SIG-M5 treated with dmso at 0.1 percent for 504 hours (cell line): ENCODE data around the gene AHNAK2.

ENCODE experiments used
- DNase-seq: peaks from one replicate; lab custom pipeline; 2025; ENCODE audit not compliant: unreplicated experiment; lab: John Stamatoyannopoulos, UW

The AHNAK2 gene

GRCh38 chr14:105012171-105012985 lies 34.2 kb upstream of the AHNAK2 start:
- no peak for DNase-seq

DNA sequence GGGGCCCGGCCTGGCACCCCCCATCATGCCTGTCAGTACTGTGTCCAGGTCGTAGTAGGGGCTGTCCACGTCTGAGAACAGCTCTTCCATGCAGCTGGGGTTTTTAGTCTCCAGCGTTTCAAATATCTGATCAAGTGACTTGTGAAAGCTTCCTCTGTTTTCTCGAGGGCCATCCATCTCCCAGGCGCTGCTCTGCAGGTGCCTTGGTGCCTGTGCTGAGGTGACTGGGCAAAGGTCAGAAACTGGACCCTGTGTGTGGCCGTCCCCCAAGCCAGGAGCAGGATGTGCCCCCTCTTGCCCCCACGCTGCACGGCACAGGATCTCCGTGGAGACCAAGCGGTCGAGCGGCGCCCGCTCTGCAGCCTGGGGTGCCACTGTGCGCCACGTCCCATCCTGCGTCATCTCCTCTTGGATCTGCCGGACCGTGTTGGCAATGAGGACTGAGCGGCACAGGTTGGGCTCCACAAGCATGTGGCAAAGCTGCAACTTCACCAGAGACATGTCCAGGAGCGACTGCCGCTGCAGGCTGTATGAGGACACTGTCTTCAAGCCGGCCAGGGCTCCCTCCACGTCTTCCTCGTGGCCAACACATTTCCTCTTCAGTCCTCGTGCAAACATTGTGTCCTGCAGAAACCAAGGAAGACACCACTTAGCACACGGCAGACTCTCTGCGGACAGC lies 33.3 kb upstream of the AHNAK2 start:
- DNase-seq: no peak

GRCh38 chr14:105010891-105011291 lies 32.7 kb upstream of the AHNAK2 start:
- no peak for DNase-seq

DNA sequence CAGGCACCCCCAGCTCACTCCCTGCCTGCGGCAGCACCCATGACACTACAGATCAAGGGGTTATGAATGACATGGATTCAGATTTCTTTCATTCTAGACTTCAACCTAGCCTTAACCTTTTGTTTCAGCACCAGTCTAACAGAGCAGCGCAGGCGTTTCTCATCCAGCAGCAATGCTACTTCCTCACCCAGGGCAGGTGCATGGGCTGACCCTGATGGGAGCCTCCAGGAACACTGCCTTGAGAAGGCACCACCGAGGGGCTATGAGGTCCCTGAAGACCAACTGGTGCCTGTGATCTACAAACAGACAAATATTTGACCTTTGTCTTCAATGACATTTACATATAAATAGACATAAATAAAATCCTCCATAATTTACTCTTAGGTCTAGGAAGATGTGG lies 31.9 kb upstream of the AHNAK2 start:
- DNase-seq: no peak

DNA sequence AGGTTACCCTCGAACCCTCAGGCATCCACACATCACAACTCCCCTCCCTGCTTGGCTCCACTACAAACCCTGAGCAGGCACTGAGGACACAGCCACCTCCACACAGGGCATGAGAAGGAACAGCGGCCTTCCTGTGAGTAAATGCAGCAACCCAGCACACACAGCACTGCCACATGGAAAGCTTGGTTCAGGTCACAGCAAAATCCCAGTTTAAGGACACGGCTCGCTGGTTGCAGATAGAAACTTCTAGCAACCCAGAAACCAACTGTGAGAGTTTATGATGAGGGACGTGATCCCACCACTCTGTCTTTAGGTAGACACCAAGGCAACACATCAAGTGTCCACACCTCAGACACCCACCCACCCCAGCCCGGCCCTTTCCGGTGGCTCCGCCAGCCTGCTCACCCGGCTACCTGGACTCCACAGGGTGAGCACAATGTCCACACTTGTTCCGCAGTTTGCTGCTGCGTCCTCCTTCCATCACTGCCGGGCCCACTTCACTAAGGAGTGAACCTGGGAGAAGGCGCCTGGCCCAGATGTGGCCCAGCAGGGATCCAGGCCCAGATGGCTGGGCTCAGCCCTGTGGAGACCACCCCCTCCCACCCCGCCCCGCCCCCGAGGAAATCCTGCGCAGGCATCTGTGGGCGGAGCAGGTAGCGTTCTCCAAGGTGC lies 29.6 kb upstream of the AHNAK2 start:
- no peak for DNase-seq

GRCh38 chr14:105006831-105007592 lies 28.8 kb upstream of the AHNAK2 start:
- DNase-seq: no peak

GRCh38 chr14:105005929-105006830 lies 28.0 kb upstream of the AHNAK2 start:
- DNase-seq: no peak

GRCh38 chr14:105005329-105005928 lies 27.3 kb upstream of the AHNAK2 start:
- DNase-seq: no peak

- DNase-seq: no peak
Measured at GRCh38 chr14:104999361-104999760, 21.2 kb upstream of the AHNAK2 start.

DNA sequence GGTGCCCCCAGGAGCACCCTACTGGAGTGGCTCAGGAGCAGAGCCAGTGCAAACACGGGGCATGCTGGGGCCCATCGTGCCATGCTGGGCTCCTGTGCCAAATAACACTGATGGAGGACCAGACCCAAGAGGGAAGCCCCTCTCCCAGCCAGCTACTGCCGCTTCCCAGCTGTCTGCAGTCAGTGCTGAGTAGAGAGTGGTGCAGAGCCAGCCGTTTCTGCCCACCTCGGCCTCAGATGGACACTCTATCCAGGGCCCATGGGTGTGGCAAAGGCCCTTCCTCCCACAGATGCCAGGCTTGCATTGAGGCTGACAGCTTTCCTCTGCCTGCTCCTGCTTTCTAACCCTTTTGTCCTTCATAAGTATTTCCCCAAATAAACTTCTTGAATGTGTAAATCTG lies 20.6 kb upstream of the AHNAK2 start:
- DNase-seq: no peak

DNA sequence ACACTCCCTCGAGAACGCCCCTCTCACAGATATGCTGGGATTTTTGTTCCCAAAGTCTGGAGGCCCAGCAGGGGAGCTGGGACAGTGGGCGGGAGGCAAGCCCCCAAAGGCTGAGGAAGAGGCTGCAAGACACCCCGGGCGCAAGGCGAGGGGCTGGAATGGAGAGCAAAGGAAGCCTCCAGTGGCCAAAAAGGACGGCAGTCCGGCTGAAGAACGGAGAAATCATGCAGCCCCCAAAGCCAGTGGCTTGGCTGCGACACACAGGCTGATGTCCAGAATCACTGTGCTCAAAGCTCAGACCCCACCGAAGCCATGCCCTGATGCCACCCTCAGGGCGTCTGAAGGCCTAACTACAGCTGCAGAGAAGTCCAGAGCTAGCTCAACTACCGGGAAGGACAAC lies 18.3 kb upstream of the AHNAK2 start:
- no peak for DNase-seq

GRCh38 chr14:104996032-104996431 lies 17.9 kb upstream of the AHNAK2 start:
- DNase-seq: no peak

DNA sequence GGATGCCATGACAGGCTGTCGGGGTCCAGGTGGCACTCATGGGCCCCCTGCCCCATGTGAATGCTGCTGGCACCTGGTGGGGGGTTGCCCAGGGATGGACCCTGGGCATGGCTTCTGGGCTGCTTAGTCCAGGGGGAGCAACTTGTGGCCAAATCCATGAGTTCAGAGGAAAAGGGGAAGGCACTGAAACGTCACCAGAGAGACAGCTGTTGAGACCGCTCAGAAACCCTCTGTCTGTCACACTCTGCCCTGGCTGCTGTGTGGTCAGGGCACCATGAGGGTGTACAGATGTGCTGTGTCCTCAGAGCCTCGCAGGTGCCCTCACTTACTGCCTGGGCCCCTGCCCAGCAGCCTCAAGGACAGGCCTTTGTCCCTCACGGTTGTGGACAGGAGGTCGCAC lies 16.8 kb upstream of the AHNAK2 start:
- DNase-seq: no peak

DNA sequence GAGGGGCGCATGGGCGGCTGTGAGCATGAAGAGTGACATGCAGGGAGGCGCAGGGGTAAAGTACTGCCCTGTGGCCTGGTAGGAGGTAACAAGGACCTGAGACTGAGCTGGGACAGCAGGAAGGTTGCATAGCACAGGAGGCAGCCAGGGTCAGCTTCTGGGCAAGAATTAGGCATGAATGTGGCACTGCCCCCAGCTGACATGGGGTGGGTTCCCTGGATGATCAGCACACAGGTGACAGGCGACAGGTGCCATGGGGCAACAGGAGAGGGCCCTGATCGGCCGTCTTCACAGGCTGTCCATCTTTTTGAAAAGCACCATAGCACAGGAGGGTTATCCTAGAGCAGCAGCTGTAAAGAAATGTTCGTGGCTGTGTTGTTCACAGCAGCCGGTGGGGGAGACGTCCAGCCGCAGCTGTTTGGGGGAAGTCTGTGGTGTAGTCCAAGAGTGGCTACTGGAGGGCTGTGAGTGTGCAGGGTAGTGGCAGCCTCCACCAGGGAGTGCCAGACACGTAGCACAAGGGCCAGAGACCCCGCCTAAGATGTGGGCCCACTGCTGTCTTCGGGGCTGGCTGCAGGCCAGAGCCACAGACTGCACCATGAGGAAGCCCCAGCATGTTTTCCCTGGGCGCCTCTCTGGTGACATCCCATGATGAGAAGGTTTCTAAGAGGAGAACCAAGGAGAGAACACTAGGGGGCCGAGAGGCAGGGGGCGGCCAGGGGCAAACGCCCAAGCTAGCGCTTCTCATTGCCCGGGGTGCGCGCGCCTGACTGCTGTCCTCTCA lies 15.8 kb upstream of the AHNAK2 start:
- no peak for DNase-seq

GRCh38 chr14:104993306-104993705 lies 15.1 kb upstream of the AHNAK2 start:
- DNase-seq: no peak

DNA sequence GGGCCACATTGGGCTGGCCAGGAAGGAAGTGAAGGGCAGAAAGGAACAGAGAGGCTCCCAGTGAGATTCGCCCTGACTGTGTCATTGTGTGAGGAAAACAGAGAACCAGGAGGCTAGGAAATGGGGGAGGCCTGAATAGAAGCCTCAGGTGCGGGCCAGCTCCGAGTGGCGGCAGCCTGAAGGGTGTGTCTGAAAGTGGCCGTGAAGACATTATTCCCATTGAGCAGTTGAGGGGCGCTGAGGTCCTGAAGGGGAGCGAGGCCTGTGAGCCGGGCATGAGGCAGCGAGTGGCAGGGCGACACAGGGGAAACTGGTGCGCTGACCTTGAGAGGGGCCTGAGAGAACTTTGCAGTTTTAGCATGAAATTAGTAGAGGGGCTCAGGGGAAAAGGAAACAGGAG lies 14.3 kb upstream of the AHNAK2 start:
- no peak for DNase-seq

GRCh38 chr14:104991896-104992230 lies 13.7 kb upstream of the AHNAK2 start:
- DNase-seq: no peak

GRCh38 chr14:104989951-104990303 lies 11.8 kb upstream of the AHNAK2 start:
- no peak for DNase-seq

DNA sequence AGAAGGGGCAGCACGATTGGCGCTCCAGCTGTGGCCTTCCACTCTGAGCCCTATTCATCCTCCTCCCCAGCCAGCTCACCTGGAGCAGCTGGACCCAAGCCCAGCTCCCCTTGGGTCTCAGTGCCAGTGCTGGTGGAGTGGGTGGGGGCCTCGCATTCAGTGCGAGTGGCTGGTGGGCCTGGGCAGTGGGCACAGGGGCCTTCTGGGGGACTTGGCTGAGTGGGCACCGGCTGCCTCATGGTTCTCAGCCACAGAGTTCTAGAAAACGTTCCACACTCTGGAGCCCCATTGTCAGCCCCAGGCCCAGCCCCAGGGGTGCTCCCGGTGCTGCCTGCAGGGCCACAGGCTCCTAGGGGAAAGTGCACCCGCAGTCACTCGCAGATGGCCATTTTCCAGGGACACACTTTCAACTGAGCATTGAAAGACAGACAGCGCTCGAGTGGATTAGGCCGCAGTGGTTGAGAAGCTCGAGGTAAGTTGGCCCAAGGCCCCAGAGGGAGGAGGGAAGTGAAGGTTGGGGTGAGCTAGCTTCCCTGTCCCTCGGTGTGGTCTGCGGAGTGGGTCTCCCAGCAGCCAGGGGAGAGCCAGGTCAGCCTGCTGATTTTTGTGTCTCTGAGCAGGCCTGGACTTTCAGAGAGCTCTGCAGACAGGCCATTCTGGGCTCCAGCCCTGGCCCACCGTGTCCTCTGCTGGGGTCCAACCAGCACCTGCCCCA lies 11.2 kb upstream of the AHNAK2 start:
- no peak for DNase-seq
